ENCODE data around the gene ICE2. TPM values are rescaled to one million over a fixed set of nuclear protein-coding genes. Genes with fewer than 3 reads are reported as not detected.
A peak's percentile ranks its signal among the peaks of the same experiment; 100 is the strongest.

Gene ICE2
- total and polyA plus RNA-seq, 4 donors = 10.0 to 67.5 (median 23.6) TPM

- peaks cover 0 to 44% (median 14%) of the 10 kb centered on the region in 5 donors for H3K4me1 ChIP-seq (ENCODE audit: control insufficient read depth in 5 of 5, insufficient read depth in 5 of 5, low read length in 5 of 5)
- H3K9ac ChIP-seq (ENCODE audit: insufficient read depth in 1 of 2, low read length in 2 of 2) = no peak overlapping the region
- ATAC-seq (ENCODE audit: insufficient read depth, low FRiP score) = no peak
- 82 to 86% methylated on average over 4 of the region's 4 CpGs for whole genome bisulfite sequencing, 2 donors
- TF ChIP-seq, protein P1, sequence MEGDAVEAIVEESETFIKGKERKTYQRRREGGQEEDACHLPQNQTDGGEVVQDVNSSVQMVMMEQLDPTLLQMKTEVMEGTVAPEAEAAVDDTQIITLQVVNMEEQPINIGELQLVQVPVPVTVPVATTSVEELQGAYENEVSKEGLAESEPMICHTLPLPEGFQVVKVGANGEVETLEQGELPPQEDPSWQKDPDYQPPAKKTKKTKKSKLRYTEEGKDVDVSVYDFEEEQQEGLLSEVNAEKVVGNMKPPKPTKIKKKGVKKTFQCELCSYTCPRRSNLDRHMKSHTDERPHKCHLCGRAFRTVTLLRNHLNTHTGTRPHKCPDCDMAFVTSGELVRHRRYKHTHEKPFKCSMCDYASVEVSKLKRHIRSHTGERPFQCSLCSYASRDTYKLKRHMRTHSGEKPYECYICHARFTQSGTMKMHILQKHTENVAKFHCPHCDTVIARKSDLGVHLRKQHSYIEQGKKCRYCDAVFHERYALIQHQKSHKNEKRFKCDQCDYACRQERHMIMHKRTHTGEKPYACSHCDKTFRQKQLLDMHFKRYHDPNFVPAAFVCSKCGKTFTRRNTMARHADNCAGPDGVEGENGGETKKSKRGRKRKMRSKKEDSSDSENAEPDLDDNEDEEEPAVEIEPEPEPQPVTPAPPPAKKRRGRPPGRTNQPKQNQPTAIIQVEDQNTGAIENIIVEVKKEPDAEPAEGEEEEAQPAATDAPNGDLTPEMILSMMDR (IDR thresholded peaks at IDR 0.05; ENCODE audit: control extremely low read depth, extremely low read depth) = no peak
- H3K27ac ChIP-seq (ENCODE audit: low read depth in 1 of 2, low read length in 1 of 2) = peak overlapping the region; percentile 13 to 57
- H3K27me3 ChIP-seq (ENCODE audit: control insufficient read depth in 3 of 3, insufficient read depth in 3 of 3, low read length in 2 of 3) = no peaks in the 10 kb centered on the region
- H3K36me3 ChIP-seq (ENCODE audit: control insufficient read depth in 4 of 4, insufficient read depth in 4 of 4, low read length in 4 of 4) = peaks cover 10 to 28% (median 15%) of the 10 kb centered on the region in 4 donors
- DNase-seq = no peak
- no peak overlapping the region for H3K4me3 ChIP-seq
- no peaks in the 10 kb centered on the region for H3K9me3 ChIP-seq (ENCODE audit: control insufficient read depth in 4 of 4, insufficient read depth in 3 of 4, low read length in 3 of 4)
Observed at GRCh38 chr15:60374209-60374608, 104.7 kb downstream of the ICE2 start.

- Histone ChIP-seq H3K27ac (ENCODE audit: low read depth in 1 of 2, low read length in 1 of 2) (peak overlapping the region in 1 of 2 donors; percentile 13), H3K9ac (ENCODE audit: insufficient read depth in 1 of 2, low read length in 2 of 2) (no peak overlapping the region), H3K36me3 (ENCODE audit: control insufficient read depth in 4 of 4, insufficient read depth in 4 of 4, low read length in 4 of 4) (peaks cover 10 to 28% (median 17%) of the 10 kb centered on the region in 4 donors), H3K4me3 (no peak overlapping the region), H3K9me3 (ENCODE audit: control insufficient read depth in 4 of 4, insufficient read depth in 3 of 4, low read length in 3 of 4) (no peaks in the 10 kb centered on the region), H3K4me1 (ENCODE audit: control insufficient read depth in 5 of 5, insufficient read depth in 5 of 5, low read length in 5 of 5) (peaks cover 0 to 44% (median 14%) of the 10 kb centered on the region in 5 donors), H3K27me3 (ENCODE audit: control insufficient read depth in 3 of 3, insufficient read depth in 3 of 3, low read length in 2 of 3) (no peaks in the 10 kb centered on the region)
- WGBS, 2 donors = 85 to 87% methylated on average over 2 of the region's 2 CpGs
- TF ChIP-seq, protein P1 (IDR thresholded peaks at IDR 0.05; ENCODE audit: control extremely low read depth, extremely low read depth) = no peak
- ATAC-seq (ENCODE audit: insufficient read depth, low FRiP score) (no peak), DNase-seq (no peak)
Observed at GRCh38 chr15:60373745-60374144, 105.2 kb downstream of the ICE2 start.

- ATAC-seq (ENCODE audit: insufficient read depth, low FRiP score) = no peak
- Histone ChIP-seq H3K36me3 (ENCODE audit: control insufficient read depth in 4 of 4, insufficient read depth in 4 of 4, low read length in 4 of 4) (peaks cover 10 to 28% (median 17%) of the 10 kb centered on the region in 4 donors), H3K27me3 (ENCODE audit: control insufficient read depth in 3 of 3, insufficient read depth in 3 of 3, low read length in 2 of 3) (no peaks in the 10 kb centered on the region), H3K9ac (ENCODE audit: insufficient read depth in 1 of 2, low read length in 2 of 2) (no peak overlapping the region), H3K4me3 (no peak overlapping the region), H3K9me3 (ENCODE audit: control insufficient read depth in 4 of 4, insufficient read depth in 3 of 4, low read length in 3 of 4) (no peaks in the 10 kb centered on the region), H3K27ac (ENCODE audit: low read depth in 1 of 2, low read length in 1 of 2) (peak overlapping the region; percentile 9 to 13), H3K4me1 (ENCODE audit: control insufficient read depth in 5 of 5, insufficient read depth in 5 of 5, low read length in 5 of 5) (peaks cover 0 to 44% (median 14%) of the 10 kb centered on the region in 5 donors)
- no peak for DNase-seq
- TF ChIP-seq, protein P1 (IDR thresholded peaks at IDR 0.05; ENCODE audit: control extremely low read depth, extremely low read depth) = no peak
- WGBS, 2 donors = 95% methylated on average over 3 of the region's 3 CpGs
Observed at GRCh38 chr15:60373327-60373726, 105.6 kb downstream of the ICE2 start.

GRCh38 chr15:60372756-60373155 lies 106.2 kb downstream of the ICE2 start:
- Histone ChIP-seq H3K9ac (ENCODE audit: insufficient read depth in 1 of 2, low read length in 2 of 2) (no peak overlapping the region), H3K4me3 (no peak overlapping the region), H3K27me3 (ENCODE audit: control insufficient read depth in 3 of 3, insufficient read depth in 3 of 3, low read length in 2 of 3) (no peaks in the 10 kb centered on the region), H3K27ac (ENCODE audit: low read depth in 1 of 2, low read length in 1 of 2) (peak overlapping the region in 1 of 2 donors; percentile 86), H3K36me3 (ENCODE audit: control insufficient read depth in 4 of 4, insufficient read depth in 4 of 4, low read length in 4 of 4) (peaks cover 10 to 28% (median 17%) of the 10 kb centered on the region in 4 donors), H3K9me3 (ENCODE audit: control insufficient read depth in 4 of 4, insufficient read depth in 3 of 4, low read length in 3 of 4) (no peaks in the 10 kb centered on the region), H3K4me1 (ENCODE audit: control insufficient read depth in 5 of 5, insufficient read depth in 5 of 5, low read length in 5 of 5) (peaks cover 0 to 44% (median 14%) of the 10 kb centered on the region in 5 donors)
- ATAC-seq (ENCODE audit: insufficient read depth, low FRiP score) (no peak), DNase-seq (no peak)
- WGBS, 2 donors = 92 to 93% methylated on average over 1 of the region's 1 CpG
- TF ChIP-seq, protein P1 (IDR thresholded peaks at IDR 0.05; ENCODE audit: control extremely low read depth, extremely low read depth) = no peak

Data from lung (tissue), 12 donors.